ENCODE measurements around the gene CCDC142. TPM values are rescaled to one million over a fixed set of nuclear protein-coding genes. Genes with fewer than 3 reads are reported as not detected.

CCDC142 gene
- total RNA-seq, 2 experiments from 2014 or later: 10.2 to 12.4 TPM

DNA sequence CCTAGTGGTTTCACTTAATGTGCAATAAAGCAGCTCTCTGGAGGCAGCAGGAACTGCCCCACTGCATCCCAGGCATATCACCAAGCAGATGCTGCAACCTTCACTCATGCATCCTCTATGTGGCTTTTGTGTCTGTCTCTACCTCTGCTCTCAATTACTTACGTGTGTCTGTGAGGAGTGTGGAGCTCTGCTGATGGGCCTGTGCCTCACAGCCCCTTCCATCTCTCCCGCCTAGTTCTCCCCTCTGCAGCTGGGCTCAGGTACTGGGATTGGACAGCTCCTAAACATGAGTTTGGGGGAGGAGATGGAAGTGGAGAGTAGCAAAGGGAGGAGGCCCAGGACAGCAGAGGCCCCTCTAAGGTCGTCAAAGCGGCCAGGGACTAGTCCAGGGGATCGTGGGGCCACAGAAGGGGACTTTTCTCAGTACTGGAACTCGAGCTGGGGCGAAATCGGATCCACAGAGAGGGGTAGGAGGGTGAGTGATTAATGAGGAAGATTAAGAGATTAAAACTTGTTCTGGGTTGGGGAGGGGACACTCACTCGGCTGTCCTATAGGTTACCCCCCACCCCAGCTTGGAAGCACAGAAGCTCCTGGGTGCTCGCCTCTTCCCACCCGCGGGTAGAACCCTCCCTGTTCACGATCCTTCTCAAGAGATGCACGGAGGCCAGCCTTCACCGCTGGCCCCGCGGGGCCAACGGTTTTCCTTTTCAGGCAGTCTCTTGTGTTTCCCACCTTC, 18.7 kb upstream of the CCDC142 start:
- Mint-ChIP-seq H3K27ac (no peak overlapping the region), H3K4me3 (peak overlapping the region; percentile 48), H3K9me3 (no peaks in the 10 kb centered on the region), H3K27me3 (peaks cover 84% of the 10 kb centered on the region), H3K36me3 (ENCODE audit: low read depth) (peaks cover 21% of the 10 kb centered on the region), H3K4me1 (ENCODE audit: low read depth) (peaks cover 78% of the 10 kb centered on the region)
- H3K36me3 ChIP-seq (ENCODE audit: insufficient read depth, low read length): peaks cover 18% of the 10 kb centered on the region
- no peak overlapping the region for H3K27ac ChIP-seq (ENCODE audit: low read depth in 1 of 2, low read length in 2 of 2)
- peaks cover 63 to 72% of the 10 kb centered on the region in 2 experiments for H3K27me3 ChIP-seq (ENCODE audit: control insufficient read depth in 1 of 2, insufficient read depth in 2 of 2, low read length in 2 of 2)
- ATAC-seq (ENCODE audit: poor library complexity): no peak
- H3K4me1 ChIP-seq (ENCODE audit: insufficient read depth, low read length): peaks cover 63% of the 10 kb centered on the region
- POLR2A ChIA-PET: interaction anchor here (0.6 to 4.5 kb wide), 3 partner anchors 19 to 47 kb away, joined by 3 to 21 read pairs (median 10); partner anchors contain the start of genes AUP1, CCDC142, HTRA2 and INO80B
- no peak overlapping the region for H3K4me3 ChIP-seq (ENCODE audit: low read length)
- CTCF ChIA-PET: interaction anchor here (2.3 kb wide), 1 partner anchor 18 kb away, joined by 9 read pairs; the partner anchor contains the start of genes CCDC142 and TTC31
- DNase-seq: no peak
- TF ChIP-seq, protein P1, sequence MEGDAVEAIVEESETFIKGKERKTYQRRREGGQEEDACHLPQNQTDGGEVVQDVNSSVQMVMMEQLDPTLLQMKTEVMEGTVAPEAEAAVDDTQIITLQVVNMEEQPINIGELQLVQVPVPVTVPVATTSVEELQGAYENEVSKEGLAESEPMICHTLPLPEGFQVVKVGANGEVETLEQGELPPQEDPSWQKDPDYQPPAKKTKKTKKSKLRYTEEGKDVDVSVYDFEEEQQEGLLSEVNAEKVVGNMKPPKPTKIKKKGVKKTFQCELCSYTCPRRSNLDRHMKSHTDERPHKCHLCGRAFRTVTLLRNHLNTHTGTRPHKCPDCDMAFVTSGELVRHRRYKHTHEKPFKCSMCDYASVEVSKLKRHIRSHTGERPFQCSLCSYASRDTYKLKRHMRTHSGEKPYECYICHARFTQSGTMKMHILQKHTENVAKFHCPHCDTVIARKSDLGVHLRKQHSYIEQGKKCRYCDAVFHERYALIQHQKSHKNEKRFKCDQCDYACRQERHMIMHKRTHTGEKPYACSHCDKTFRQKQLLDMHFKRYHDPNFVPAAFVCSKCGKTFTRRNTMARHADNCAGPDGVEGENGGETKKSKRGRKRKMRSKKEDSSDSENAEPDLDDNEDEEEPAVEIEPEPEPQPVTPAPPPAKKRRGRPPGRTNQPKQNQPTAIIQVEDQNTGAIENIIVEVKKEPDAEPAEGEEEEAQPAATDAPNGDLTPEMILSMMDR (IDR thresholded peaks at IDR 0.05): no peak
- intact Hi-C loops (cut with DNase I, micrococcal nuclease): no loop called here
- H3K9me3 ChIP-seq (ENCODE audit: control insufficient read depth in 1 of 2, insufficient read depth in 1 of 2, low read length in 2 of 2): peaks cover 0 to 37% of the 10 kb centered on the region in 2 experiments

DNA sequence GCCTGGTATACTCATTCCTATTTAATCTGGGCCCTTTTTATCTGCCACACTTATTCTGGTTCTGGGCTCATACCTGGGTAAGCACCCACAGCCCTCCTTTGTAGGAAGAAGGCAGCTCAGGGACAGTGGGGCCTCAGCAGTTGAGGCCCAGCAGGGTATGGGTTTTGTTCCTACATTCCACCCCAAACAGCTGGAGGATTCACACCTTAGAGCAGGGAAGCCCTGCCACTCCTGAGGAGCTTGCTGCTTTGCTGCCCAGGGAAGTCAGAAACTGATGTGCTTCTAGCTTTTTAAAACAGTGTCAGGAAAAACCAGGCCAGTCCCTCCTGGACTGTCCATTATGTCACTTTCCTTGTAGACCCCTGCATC, 17.8 kb upstream of the CCDC142 start:
- intact Hi-C loops (cut with DNase I, micrococcal nuclease): no loop called here
- peaks cover 72% of the 10 kb centered on the region for H3K4me1 Mint-ChIP-seq (ENCODE audit: low read depth)

DNA sequence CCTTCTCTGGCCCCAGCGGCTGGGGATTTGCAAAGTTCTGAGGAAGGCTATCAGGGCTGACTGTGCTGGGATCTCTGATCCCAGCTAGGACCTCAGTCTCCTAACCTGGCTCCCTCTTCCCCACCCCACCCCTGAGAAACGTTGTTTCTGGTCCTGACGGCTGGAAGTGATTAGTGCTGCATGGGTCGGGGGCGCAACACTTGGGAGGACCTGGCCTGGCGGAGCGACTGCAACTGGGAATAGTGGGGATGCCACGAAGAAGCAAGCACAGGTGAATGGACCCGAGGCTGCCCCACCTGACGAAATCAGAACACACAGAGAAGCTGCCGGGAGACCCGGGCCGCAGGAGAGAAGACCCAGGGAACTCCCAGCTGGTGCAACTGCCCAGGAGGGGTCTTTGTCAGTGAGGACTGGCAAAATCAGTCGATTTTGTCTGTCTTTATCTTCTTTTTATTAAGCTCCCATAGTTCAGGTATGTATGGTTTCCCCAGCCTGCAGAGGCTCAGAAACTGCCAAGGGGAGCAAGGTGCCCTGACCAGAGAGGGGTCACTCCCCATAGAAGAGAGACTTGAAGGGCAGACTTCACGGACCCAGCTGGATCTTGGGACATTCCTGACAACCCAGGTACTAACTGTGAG, 17.3 kb upstream of the CCDC142 start:
- TF ChIP-seq, protein P1 (IDR thresholded peaks at IDR 0.05): no peak
- Mint-ChIP-seq H3K9me3 (no peaks in the 10 kb centered on the region), H3K36me3 (ENCODE audit: low read depth) (peaks cover 10% of the 10 kb centered on the region), H3K4me3 (no peak overlapping the region), H3K27ac (no peak overlapping the region), H3K4me1 (ENCODE audit: low read depth) (peaks cover 67% of the 10 kb centered on the region), H3K27me3 (peaks cover 74% of the 10 kb centered on the region)
- intact Hi-C loops (cut with DNase I, micrococcal nuclease): no loop called here
- Histone ChIP-seq H3K27ac (ENCODE audit: low read depth in 1 of 2, low read length in 2 of 2) (no peak overlapping the region), H3K9me3 (ENCODE audit: control insufficient read depth in 1 of 2, insufficient read depth in 1 of 2, low read length in 2 of 2) (peaks cover 0 to 37% of the 10 kb centered on the region in 2 experiments), H3K27me3 (ENCODE audit: control insufficient read depth in 1 of 2, insufficient read depth in 2 of 2, low read length in 2 of 2) (peaks cover 57 to 71% of the 10 kb centered on the region in 2 experiments), H3K4me1 (ENCODE audit: insufficient read depth, low read length) (peaks cover 48% of the 10 kb centered on the region), H3K4me3 (ENCODE audit: low read length) (no peak overlapping the region), H3K36me3 (ENCODE audit: insufficient read depth, low read length) (peaks cover 8% of the 10 kb centered on the region)
- ATAC-seq (ENCODE audit: poor library complexity) (no peak), DNase-seq (no peak)
- CTCF ChIA-PET: interaction anchor here (1.4 to 2.3 kb wide), 2 partner anchors 17 to 32 kb away, joined by 3 to 9 read pairs; partner anchors contain the start of genes CCDC142 and TTC31
- POLR2A ChIA-PET: interaction anchor here (1.0 to 4.5 kb wide), 5 partner anchors 18 to 85 kb away, joined by 3 to 21 read pairs (median 4); partner anchors contain the start of genes AUP1, CCDC142, HTRA2 and TTC31

More for the DNA sequence above, 17.8 kb upstream of the CCDC142 start:
- ChIA-PET CTCF (interaction anchor here (1.4 to 2.3 kb wide), 2 partner anchors 17 to 31 kb away, joined by 3 to 9 read pairs; partner anchors contain the start of genes CCDC142 and TTC31), POLR2A (interaction anchor here (0.6 to 4.5 kb wide), 6 partner anchors 18 to 672 kb away, joined by 3 to 21 read pairs (median 4); partner anchors contain the start of genes AUP1, CCDC142, HTRA2 and STAMBP)
- H3K36me3 ChIP-seq (ENCODE audit: insufficient read depth, low read length): peaks cover 13% of the 10 kb centered on the region
- Mint-ChIP-seq H3K36me3 (ENCODE audit: low read depth) (peaks cover 15% of the 10 kb centered on the region), H3K27me3 (peaks cover 79% of the 10 kb centered on the region), H3K9me3 (no peaks in the 10 kb centered on the region), H3K27ac (no peak overlapping the region), H3K4me3 (no peak overlapping the region)
- H3K4me3 ChIP-seq (ENCODE audit: low read length): no peak overlapping the region
- TF ChIP-seq, protein P1 (IDR thresholded peaks at IDR 0.05): no peak
- peaks cover 60 to 72% of the 10 kb centered on the region in 2 experiments for H3K27me3 ChIP-seq (ENCODE audit: control insufficient read depth in 1 of 2, insufficient read depth in 2 of 2, low read length in 2 of 2)
- H3K27ac ChIP-seq (ENCODE audit: low read depth in 1 of 2, low read length in 2 of 2): no peak overlapping the region
- ATAC-seq (ENCODE audit: poor library complexity) (no peak), DNase-seq (no peak)
- peaks cover 53% of the 10 kb centered on the region for H3K4me1 ChIP-seq (ENCODE audit: insufficient read depth, low read length)
- peaks cover 0 to 37% of the 10 kb centered on the region in 2 experiments for H3K9me3 ChIP-seq (ENCODE audit: control insufficient read depth in 1 of 2, insufficient read depth in 1 of 2, low read length in 2 of 2)

All from CD4-positive, alpha-beta T cell (primary cell).